Femur (tissue), 1 donor: ENCODE data around the gene ASPSCR1.
"Not testable (repeated sequence)": the region's sequence is repeated elsewhere in the genome, so short reads cannot be mapped to it uniquely, and the experiment has no call there.

Source experiments
- DNase-seq: peaks from one replicate; pipeline ENCODE4 v3.0.0-alpha.2; 2017

ASPSCR1 gene

GRCh38 chr17:82029391-82029790, 52.0 kb downstream of the ASPSCR1 start:
- no peak for DNase-seq

GRCh38 chr17:82029990-82030469, 52.6 kb downstream of the ASPSCR1 start:
- DNase-seq: no peak

GRCh38 chr17:82030470-82031302, 53.3 kb downstream of the ASPSCR1 start:
- DNase-seq: peak; percentile 91

GRCh38 chr17:82031303-82031884, 54.0 kb downstream of the ASPSCR1 start, which contains the start of gene RAC3:
TSS of gene RAC3 (plus strand) at chr17:82031678. CDS start at chr17:82031762, 84 bp downstream.
- no peak for DNase-seq

GRCh38 chr17:82031885-82032627, 54.6 kb downstream of the ASPSCR1 start:
- DNase-seq: no peak

GRCh38 chr17:82033359-82034085, 56.1 kb downstream of the ASPSCR1 start:
- no peak for DNase-seq

GRCh38 chr17:82034371-82035011, 57.1 kb downstream of the ASPSCR1 start:
- DNase-seq: no peak

GRCh38 chr17:82035488-82035887, 58.1 kb downstream of the ASPSCR1 start:
- DNase-seq: no peak

- no peak for DNase-seq
Measured at GRCh38 chr17:82035956-82036633, 58.7 kb downstream of the ASPSCR1 start.

GRCh38 chr17:82036634-82037091, 59.2 kb downstream of the ASPSCR1 start:
- no peak for DNase-seq

- DNase-seq: peak; percentile 97
Measured at GRCh38 chr17:82037092-82037888, 59.9 kb downstream of the ASPSCR1 start, which contains the start of gene DCXR. TSS of gene DCXR (minus strand) at chr17:82037697. CDS start at chr17:82037682, 15 bp downstream.

GRCh38 chr17:82037889-82038195, 60.4 kb downstream of the ASPSCR1 start:
- no peak for DNase-seq

- not testable (repeated sequence) for DNase-seq
Measured at GRCh38 chr17:82038796-82039409, 61.5 kb downstream of the ASPSCR1 start.

GRCh38 chr17:82039695-82040299, 62.4 kb downstream of the ASPSCR1 start:
- DNase-seq: no peak

- no peak for DNase-seq
Measured at GRCh38 chr17:82041144-82041814, 63.9 kb downstream of the ASPSCR1 start.

GRCh38 chr17:82042649-82043048, 65.2 kb downstream of the ASPSCR1 start:
- no peak for DNase-seq

- DNase-seq: no peak
Measured at GRCh38 chr17:82043507-82043906, 66.1 kb downstream of the ASPSCR1 start.

GRCh38 chr17:82045936-82046484, 68.6 kb downstream of the ASPSCR1 start:
- DNase-seq: no peak

GRCh38 chr17:82046903-82047302, 69.5 kb downstream of the ASPSCR1 start:
- DNase-seq: no peak
